Mucosa of descending colon (tissue), 3 donors: Measurements from ENCODE around the gene UPF1. TPM values are rescaled to one million over a fixed set of nuclear protein-coding genes. Genes with fewer than 3 reads are reported as not detected.
A peak's percentile ranks its signal among the peaks of the same experiment; 100 is the strongest.

ENCODE experiments used
- ATAC-seq: fragments of 200-7000 bp; cut with Tn5 transposase; one replicate; pipeline ENCODE4 v1.9.1; 2020; ENCODE audit warnings: mild to moderate bottlenecking, moderate library complexity
- DNase-seq, 3 donors: peaks; one replicate each; pipeline ENCODE4 v3.0.0-alpha.2; 2020
- H3K36me3 ChIP-seq: fragments of 200-600 bp; one replicate; pipeline ENCODE4 v1.8.0; 2021; ENCODE audit warnings: low read depth, mild to moderate bottlenecking
- H3K4me1 ChIP-seq: fragments of 200-600 bp; one replicate; pipeline ENCODE4 v1.8.0; 2021; ENCODE audit warnings: low read depth, mild to moderate bottlenecking
- H3K4me3 ChIP-seq: fragments of 200-600 bp; one replicate; pipeline ENCODE4 v1.8.0; 2021; ENCODE audit warnings: mild to moderate bottlenecking
- H3K9me3 ChIP-seq: fragments of 200-600 bp; one replicate; pipeline ENCODE4 v1.8.0; 2021; ENCODE audit warnings: mild to moderate bottlenecking
- CTCF ChIP-seq: fragments of 200-600 bp; IDR thresholded peaks from one replicate; pipeline ENCODE4 v1.8.0; 2022; ENCODE audit warnings: antibody characterized with exemption, mild to moderate bottlenecking
- intact Hi-C, 2 donors: fragments of 100-400 bp; cut with DNase I in 1 of 2; cut with micrococcal nuclease in 1 of 2; formaldehyde crosslinking; loops; one replicate each; pipeline versions ENCODE4 v1.11.0 to v1.11.1; 2022; cut with DNase I, micrococcal nuclease
- total RNA-seq, 3 donors: library from RNA; stranded (reverse); fragmentation: NEBNext Ultra II Directional in 2 of 3; extraction: Animal tissue kit (Norgen Biotek cat#: 25700) in 2 of 3; gene quantifications; one replicate each; pipeline versions ENCODE4 v1.2.1 to v1.2.4, GENCODE V29; 2021 to 2023
- donor health status: DM: no; HTN: no; CAD: no; lungs with moderate emphysema.
- donor health status: DM: no; HTN: no; CAD: no.
- donor health status: DM: no; HTN: yes; CAD: no.

UPF1 gene
- total RNA-seq, 3 donors from 2014 or later = 79.2 to 87.2 (median 83.4) TPM

- no peak for ATAC-seq
- no peak for DNase-seq
- intact Hi-C loops = no loop called here
- Histone ChIP-seq H3K36me3 (no peaks in the 10 kb centered on the region), H3K4me3 (no peak overlapping the region), H3K4me1 (peaks cover 12% of the 10 kb centered on the region), H3K9me3 (no peaks in the 10 kb centered on the region)
- no peak for TF ChIP-seq CTCF
Observed at GRCh38 chr19:18881491-18881890, 49.7 kb downstream of the UPF1 start.

GRCh38 chr19:18883526-18884304, 52.0 kb downstream of the UPF1 start:
- no peak for TF ChIP-seq CTCF
- ATAC-seq = peak; percentile 47
- peak in 2 of 3 donors; percentile 68 to 73 for DNase-seq
- intact Hi-C loops = no loop called here
- no peaks in the 10 kb centered on the region for H3K36me3 ChIP-seq
- peaks cover 12% of the 10 kb centered on the region for H3K4me1 ChIP-seq
- no peak overlapping the region for H3K4me3 ChIP-seq
- no peaks in the 10 kb centered on the region for H3K9me3 ChIP-seq

- intact Hi-C loops = no loop called here
- Histone ChIP-seq H3K4me3 (no peak overlapping the region), H3K4me1 (peaks cover 8% of the 10 kb centered on the region), H3K9me3 (no peaks in the 10 kb centered on the region), H3K36me3 (no peaks in the 10 kb centered on the region)
- ATAC-seq = no peak
- no peak for TF ChIP-seq CTCF
- no peak for DNase-seq
Observed at GRCh38 chr19:18886972-18887371, 55.2 kb downstream of the UPF1 start.

GRCh38 chr19:18889949-18890745, 58.4 kb downstream of the UPF1 start:
- intact Hi-C loops = no loop called here
- no peaks in the 10 kb centered on the region for H3K36me3 ChIP-seq
- no peak for TF ChIP-seq CTCF
- DNase-seq = no peak
- H3K4me3 ChIP-seq = no peak overlapping the region
- no peak for ATAC-seq
- H3K4me1 ChIP-seq = peaks cover 3% of the 10 kb centered on the region
- no peaks in the 10 kb centered on the region for H3K9me3 ChIP-seq

- DNase-seq (no peak), ATAC-seq (no peak)
- H3K4me1 ChIP-seq = peaks cover 4% of the 10 kb centered on the region
- no peak for TF ChIP-seq CTCF
- intact Hi-C loops = no loop called here
- H3K36me3 ChIP-seq = no peaks in the 10 kb centered on the region
- no peaks in the 10 kb centered on the region for H3K9me3 ChIP-seq
- no peak overlapping the region for H3K4me3 ChIP-seq
Observed at GRCh38 chr19:18893587-18894253, 62.0 kb downstream of the UPF1 start.
